ENCODE results near the gene MEIKIN. TPM values are rescaled to one million over a fixed set of nuclear protein-coding genes. Genes with fewer than 3 reads are reported as not detected.
A peak's percentile ranks its signal among the peaks of the same experiment; 100 is the strongest.

The MEIKIN gene
- total and polyA plus RNA-seq, 2 donors (not counting 3 experiments of a cell fraction or from before 2014, with no cell fraction given), result not detected

DNA sequence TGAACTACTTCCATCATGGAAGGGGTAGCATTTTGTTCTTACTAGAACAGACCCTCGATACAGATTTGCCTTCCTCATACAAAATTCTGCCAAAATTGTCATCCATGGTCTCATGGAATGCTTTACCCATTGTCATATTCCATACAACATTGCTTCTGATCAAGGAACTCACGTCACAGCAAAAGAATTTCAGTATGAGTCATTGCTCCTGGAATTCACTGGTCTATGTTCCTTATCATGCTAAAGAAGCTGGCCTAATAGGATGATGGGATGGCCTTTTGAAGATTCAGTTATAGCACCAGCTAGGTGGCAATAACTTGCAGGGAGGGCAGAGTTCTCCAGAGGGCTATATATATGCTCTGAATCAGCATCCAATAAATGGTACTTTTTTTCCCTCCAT lies 130.5 kb downstream of the MEIKIN start:
- FAIRE-seq (peak; percentile 96), DNase-seq (ENCODE audit: low read depth, low spot score) (peak; percentile 81)
- Histone ChIP-seq H3K4me1 (ENCODE audit: control insufficient read depth, extremely low read depth, insufficient read depth, low read length) (peaks cover 11% of the 10 kb centered on the region), H3K9me3 (replicated peaks; ENCODE audit: control insufficient read depth, insufficient read depth, low read length) (no peaks in the 10 kb centered on the region), H3K4me2 (ENCODE audit: insufficient read depth, low read length) (no peak overlapping the region), H3K27ac (ENCODE audit: insufficient read depth, low read depth, low read length) (peak overlapping the region; percentile 79), H3K27me3 (ENCODE audit: control insufficient read depth in 2 of 2, insufficient read depth in 2 of 2, low read length in 2 of 2) (no peaks in the 10 kb centered on the region), H3K36me3 (ENCODE audit: control insufficient read depth in 2 of 2, extremely low read depth in 1 of 2, insufficient read depth in 2 of 2, low read length in 2 of 2) (no peaks in the 10 kb centered on the region), H4K20me1 (replicated peaks; ENCODE audit: control insufficient read depth, extremely low read depth, insufficient read depth, low read length) (no peaks in the 10 kb centered on the region), H3K79me2 (ENCODE audit: control insufficient read depth, insufficient read depth, low read length) (no peaks in the 10 kb centered on the region), H3K9ac (replicated peaks; ENCODE audit: extremely low read depth, insufficient read depth, low read length) (no peak overlapping the region), H2AFZ (ENCODE audit: low read depth, low read length) (peak overlapping the region; percentile 60), H3K9me1 (replicated peaks; ENCODE audit: control insufficient read depth, extremely low read depth, insufficient read depth, low read length) (no peaks in the 10 kb centered on the region), H3K4me3 (replicated peaks in 1 of 3; ENCODE audit: insufficient read depth in 1 of 3, low read depth in 1 of 3, low read length in 3 of 3) (no peak overlapping the region)
- no TSS peak for BruUV-seq (replicated peaks)
- intact Hi-C loops (cut with micrococcal nuclease), result loop anchor here (1.0 to 10.0 kb wide), 4 partner anchors 18 to 450 kb away; partner anchors contain the start of gene FNIP1
- POLR2A ChIA-PET, result interaction anchor here (1.0 kb wide), 1 partner anchor 18 kb away, joined by 6 read pairs; the partner anchor contains the start of gene FNIP1
- dilution Hi-C loops (cut with MboI; ENCODE audit: extremely low pct_ligation_motif_present, low sequenced_read_pairs), result no loop called here
- TF ChIP-seq FOS (IDR thresholded peaks at IDR 0.05; ENCODE audit: borderline replicate concordance, insufficient read depth, low read length), result peak; percentile 93
- peak; percentile 66 for TF ChIP-seq GATA2 (IDR thresholded peaks at IDR 0.05; ENCODE audit: insufficient read depth, insufficient read length, low read depth, low read length)
- peak; percentile 63 for TF ChIP-seq POLR2AphosphoS5 (IDR thresholded peaks at IDR 0.05; ENCODE audit: insufficient read depth, low read depth, low read length)
- TF ChIP-seq EZH2 (IDR thresholded peaks at IDR 0.05; ENCODE audit: borderline replicate concordance, low read depth, low read length, severe bottlenecking), result no peak
- peak; percentile 99 for TF ChIP-seq JUN (IDR thresholded peaks at IDR 0.05; ENCODE audit: borderline replicate concordance, insufficient read depth, insufficient read length, low read depth)
- TF ChIP-seq, protein P1, sequence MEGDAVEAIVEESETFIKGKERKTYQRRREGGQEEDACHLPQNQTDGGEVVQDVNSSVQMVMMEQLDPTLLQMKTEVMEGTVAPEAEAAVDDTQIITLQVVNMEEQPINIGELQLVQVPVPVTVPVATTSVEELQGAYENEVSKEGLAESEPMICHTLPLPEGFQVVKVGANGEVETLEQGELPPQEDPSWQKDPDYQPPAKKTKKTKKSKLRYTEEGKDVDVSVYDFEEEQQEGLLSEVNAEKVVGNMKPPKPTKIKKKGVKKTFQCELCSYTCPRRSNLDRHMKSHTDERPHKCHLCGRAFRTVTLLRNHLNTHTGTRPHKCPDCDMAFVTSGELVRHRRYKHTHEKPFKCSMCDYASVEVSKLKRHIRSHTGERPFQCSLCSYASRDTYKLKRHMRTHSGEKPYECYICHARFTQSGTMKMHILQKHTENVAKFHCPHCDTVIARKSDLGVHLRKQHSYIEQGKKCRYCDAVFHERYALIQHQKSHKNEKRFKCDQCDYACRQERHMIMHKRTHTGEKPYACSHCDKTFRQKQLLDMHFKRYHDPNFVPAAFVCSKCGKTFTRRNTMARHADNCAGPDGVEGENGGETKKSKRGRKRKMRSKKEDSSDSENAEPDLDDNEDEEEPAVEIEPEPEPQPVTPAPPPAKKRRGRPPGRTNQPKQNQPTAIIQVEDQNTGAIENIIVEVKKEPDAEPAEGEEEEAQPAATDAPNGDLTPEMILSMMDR (IDR thresholded peaks at IDR 0.05; ENCODE audit: extremely low read depth in 1 of 2, insufficient read depth in 1 of 2, low read depth in 1 of 2, low read length in 2 of 2), result no peak
- TF ChIP-seq MYC (IDR thresholded peaks at IDR 0.05; ENCODE audit: low read depth, low read length), result no peak
- CTCF ChIA-PET, result interaction anchor here (0.7 to 1.0 kb wide), 2 partner anchors 8 to 193 kb away, joined by 3 to 4 read pairs; no protein-coding TSS in a partner anchor

Measured in endothelial cell of umbilical vein (primary cell).